NCI-H2029 treated with DMSO at 0.1 percent for 48 hours (cell line): ENCODE measurements around the gene DGCR2.
"Not testable (repeated sequence)": the region's sequence is repeated elsewhere in the genome, so short reads cannot be mapped to it uniquely, and the experiment has no call there.

ENCODE experiments used
- DNase-seq: peaks from one replicate; lab custom pipeline; 2025; lab: John Stamatoyannopoulos, UW

DGCR2 gene, protein sequence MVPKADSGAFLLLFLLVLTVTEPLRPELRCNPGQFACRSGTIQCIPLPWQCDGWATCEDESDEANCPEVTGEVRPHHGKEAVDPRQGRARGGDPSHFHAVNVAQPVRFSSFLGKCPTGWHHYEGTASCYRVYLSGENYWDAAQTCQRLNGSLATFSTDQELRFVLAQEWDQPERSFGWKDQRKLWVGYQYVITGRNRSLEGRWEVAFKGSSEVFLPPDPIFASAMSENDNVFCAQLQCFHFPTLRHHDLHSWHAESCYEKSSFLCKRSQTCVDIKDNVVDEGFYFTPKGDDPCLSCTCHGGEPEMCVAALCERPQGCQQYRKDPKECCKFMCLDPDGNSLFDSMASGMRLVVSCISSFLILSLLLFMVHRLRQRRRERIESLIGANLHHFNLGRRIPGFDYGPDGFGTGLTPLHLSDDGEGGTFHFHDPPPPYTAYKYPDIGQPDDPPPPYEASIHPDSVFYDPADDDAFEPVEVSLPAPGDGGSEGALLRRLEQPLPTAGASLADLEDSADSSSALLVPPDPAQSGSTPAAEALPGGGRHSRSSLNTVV

GRCh38 chr22:19122143-19122751, at the start of gene DGCR2:
TSS of gene DGCR2 (minus strand) at chr22:19122412. CDS start at chr22:19122206, 206 bp downstream.
- peak; percentile 71 for DNase-seq

DNA sequence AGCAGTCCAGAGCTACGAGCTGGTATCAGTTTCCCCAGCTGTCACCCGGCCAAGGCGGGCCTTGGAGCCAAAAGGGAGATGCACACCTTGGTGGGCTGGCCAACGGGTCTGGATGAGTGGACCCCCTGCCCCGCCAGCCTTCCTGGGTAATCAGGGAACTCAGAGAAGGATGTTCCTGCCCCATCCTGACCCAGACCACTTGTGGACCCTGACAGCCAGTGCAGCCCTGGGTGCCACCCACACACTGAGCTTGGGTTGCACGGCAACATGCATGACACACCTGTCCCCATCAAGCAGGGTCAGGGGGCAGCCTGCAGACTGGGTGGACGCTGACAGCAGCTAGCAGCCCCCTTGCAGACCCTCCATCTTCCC, 47.7 kb upstream of the DGCR2 start:
- DNase-seq = no peak

- no peak for DNase-seq
These were observed 47.1 kb upstream of the DGCR2 start for GRCh38 chr22:19169002-19169946.

- no peak for DNase-seq
These were observed 46.1 kb upstream of the DGCR2 start for GRCh38 chr22:19168088-19168890.

- DNase-seq = no peak
These were observed 45.1 kb upstream of the DGCR2 start for GRCh38 chr22:19167106-19167869.

DNA sequence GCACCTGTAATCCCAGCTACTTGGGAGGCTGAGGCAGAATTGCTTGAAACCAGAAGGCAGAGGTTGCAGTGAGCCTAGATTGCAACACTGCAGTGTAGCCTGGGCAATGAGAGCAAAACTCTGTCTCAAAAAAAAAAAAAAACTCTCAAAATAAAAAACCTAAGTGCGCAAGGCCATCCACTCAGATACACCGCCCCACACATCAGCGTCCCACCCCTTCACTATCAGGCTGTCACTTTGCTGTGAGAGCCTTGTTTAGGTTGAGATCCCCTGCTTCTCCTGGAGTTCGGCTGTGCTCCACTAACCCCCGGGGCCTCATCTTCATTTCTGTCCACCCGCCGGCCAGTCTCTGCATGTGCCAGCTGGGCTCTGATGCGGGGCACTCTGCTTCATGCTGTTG, 44.2 kb upstream of the DGCR2 start:
- no peak for DNase-seq

DNA sequence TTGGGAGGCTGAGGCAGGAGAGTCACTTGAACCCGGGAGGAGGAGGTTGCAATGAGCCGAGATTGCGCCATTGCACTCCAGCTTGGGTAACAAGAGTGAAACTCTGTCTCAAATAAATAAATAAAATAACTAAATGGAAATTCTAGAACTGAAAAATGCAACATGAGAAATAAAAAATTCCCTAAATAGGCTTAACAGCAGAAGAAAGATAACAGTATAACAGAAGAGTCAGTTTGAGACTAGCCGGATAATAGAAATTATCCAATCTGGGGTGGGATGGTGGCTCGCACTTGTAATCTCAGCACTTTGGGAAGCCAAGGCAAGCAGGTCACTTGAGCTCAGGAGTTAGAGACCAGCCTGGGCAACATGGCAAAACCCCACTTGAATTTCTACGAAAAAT, 42.2 kb upstream of the DGCR2 start:
- no peak for DNase-seq

GRCh38 chr22:19158649-19159048, 36.4 kb upstream of the DGCR2 start:
- DNase-seq = not testable (repeated sequence)

DNA sequence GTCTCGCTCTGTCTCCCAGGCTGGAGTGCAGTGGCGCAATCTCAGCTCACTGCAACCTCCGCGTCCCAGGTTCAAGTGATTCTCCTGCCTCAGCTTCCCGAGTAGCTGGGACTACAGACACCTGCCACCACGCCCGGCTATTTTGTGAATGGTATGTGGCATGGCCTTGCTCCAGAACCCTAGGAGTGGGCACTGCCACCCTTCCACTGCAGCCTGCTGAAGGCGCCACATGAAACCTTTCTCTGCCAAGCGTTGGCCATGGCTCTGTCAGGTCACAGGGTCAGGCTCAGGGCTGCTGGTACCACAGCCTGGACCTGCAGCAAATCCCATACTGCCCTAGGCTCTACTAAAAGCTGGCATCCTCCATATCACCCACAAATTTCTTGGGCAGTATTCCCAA, 33.9 kb upstream of the DGCR2 start:
- DNase-seq = not testable (repeated sequence)

DNA sequence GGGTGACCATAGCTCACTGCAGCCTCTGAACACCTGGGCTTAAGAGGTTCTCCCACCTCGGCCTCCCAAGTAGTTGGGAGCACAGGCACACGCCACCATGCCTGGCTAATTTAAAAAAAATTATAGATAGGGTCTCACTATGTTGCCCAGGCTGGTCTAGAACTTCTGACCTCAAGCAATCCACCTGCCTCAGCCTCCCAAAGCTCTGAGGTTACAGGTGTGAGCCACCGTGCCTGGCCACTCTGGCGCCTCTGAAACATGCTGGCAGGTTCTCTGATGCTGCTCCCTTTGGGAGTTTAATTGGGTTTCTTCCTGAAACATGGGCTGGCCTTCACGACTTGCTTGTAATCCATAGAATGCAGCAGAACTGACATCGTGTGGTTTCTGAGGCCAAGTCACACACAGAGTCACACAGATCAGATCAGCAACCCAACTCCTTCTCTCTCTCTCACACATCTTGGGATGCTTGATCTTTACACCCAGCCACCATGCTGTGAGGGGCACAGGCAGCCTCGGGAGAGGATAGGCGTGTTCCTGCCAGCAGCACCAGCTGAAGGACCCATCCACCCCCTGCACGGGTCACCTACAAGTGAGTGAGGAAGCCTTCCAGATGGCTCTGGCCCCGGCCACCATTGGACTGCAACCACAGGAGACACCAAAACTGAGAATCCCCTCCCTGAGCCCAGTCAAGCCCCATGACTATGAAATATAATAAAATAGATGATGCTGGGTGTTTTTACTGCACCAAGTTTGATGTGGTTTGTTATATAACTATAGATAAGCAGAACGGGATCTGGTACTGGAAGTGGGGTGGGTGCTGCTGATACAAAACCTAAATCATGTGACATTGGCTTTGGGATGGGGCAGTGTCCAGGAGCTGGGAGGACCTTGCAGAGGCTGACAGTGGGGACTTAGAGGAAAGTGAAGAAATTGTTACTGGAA, 31.0 kb upstream of the DGCR2 start:
- no peak for DNase-seq

GRCh38 chr22:19151329-19152191, 29.3 kb upstream of the DGCR2 start:
- DNase-seq = no peak

- DNase-seq = no peak
These were observed 28.5 kb upstream of the DGCR2 start for GRCh38 chr22:19150482-19151328.

DNA sequence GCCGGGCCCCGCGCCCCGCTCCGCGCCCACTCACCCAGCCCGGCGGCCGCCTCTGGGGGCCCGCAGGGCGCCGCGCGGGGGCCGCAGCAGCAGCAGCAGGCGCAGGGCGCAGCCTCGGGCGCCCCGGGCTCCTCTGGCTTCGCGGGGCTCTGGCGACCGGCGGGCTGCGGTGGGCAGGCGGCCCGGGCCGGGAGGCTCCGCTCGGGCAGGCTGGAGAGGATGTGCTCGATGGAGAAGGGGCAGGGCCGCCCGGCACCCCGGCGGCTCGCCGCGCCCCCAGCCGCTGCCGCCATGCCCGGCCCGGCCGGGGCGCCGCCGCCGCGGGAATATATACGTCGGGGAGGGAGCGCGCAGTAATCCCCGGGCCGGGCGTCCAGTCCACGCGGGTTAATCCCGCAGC, 27.8 kb upstream of the DGCR2 start, which contains the start of gene GSC2:
GSC2 (minus strand) TSS at position 302 of the 400 bp plus-strand sequence; CDS start at position 293, 9 bp downstream.
- DNase-seq = no peak

DNA sequence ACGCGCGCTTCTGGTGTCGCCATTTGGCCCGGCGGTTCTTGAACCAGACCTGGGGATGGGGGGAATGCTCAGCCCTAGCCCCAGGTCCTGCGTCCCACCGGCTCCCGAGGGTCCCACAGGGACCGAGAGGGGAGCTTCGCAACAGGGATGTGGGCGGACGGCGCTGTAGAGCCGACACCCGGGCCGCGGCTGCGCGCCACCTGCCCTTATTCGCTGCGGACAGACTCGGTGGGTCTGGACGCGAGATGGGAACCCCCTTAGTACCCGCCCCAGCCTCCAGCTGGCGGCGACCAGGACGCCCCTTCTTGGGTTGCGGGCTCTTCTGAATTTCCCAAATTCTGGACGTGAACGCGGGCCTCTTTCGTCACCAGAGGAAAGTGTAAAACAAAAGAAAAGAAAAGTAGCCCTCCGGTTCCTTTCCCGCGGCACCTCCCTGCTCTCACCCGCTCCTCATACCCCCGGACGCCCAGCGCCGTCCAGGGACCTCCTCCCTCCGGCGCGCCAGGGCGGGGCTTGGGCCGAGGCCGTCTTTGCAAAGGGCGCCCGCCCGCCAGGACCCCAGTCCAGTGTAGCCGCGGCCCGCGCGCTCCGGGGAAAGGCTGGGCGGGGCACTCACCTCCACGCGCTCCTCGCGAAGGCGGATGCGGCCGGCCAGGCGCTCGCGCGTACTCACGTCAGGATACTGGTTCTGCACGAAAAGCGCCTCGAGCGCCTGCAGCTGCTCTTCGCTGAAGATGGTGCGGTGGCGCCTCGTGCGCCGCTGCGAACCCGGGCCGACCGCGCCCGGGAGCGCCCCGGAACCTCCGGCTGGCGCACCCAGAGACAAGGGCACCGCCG, 27.1 kb upstream of the DGCR2 start:
- DNase-seq = no peak

DNA sequence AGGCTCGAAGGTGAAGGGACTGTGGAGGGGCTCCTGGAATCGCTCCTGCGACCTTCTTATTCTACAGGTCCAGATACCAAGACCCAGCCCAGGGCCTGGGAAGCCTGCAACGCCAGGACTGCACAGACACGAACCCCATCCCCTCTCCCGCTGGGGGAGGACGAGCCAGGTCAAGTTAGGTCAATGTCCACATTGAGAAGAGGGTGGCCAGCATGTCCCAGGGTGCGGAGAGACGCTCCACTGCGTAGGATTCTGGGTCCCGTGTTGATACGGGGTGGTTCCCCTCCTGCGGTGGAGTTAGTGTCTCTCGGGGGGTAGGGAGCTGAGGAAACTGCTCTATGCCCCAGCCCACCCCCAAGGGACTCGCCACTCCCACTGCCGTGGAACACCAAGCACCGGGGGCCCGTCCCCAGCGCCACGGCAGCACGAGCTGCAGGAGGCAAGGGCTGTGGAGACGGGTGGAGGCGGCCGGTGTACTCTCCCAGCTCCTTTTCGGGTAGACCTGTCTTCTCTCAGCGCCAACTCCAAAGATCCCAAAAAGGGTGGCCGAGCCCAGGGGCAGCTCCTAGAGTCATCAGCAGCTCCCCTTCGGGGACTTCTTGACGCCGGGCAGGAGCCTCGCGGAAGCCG, 26.3 kb upstream of the DGCR2 start:
- DNase-seq = no peak

DNA sequence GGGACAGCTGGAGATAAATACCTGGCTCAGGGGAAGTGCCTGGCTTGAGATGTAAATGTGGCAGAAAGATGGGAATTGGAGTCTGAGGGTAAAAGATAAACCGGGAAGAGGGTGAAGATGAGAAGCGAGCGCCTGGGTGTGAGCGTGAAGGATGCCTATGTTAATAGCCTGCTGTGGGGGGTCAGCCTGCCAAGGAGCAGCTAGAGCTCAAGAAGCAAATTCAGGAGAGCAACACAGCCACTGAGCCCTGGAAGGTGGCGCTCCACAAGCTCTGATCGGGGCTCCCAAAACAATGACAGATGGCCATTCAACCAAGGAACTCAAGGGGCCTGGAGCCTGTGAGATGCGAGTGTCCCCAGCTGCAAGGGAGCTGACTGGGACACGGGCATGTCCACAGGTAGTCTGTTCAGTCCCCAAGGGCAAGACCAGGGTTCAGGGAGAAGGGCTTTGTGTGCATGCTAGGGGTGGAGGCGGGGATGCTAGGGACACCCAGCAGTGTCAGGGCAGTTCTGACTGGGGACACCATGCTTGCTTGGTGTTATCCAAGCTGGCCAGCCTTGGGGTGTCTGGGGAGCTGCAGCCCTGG, 25.1 kb upstream of the DGCR2 start:
- no peak for DNase-seq
